BJ (cell line): ENCODE results near the gene GRHL3. TPM values are rescaled to one million over a fixed set of nuclear protein-coding genes. Genes with fewer than 3 reads are reported as not detected.

Source experiments
- CTCF ChIA-PET: fragments of 350-600 bp; formaldehyde crosslinking; extraction: SDS; loops from one replicate; lab custom pipeline; 2021; ENCODE audit warnings: antibody characterized with exemption, inconsistent platforms; lab: Yijun Ruan, JAX
- POLR2A ChIA-PET: fragments of 300-600 bp; sonication (Branson Sonifier 250); formaldehyde crosslinking; extraction: SDS; loops from one replicate; lab custom pipeline; 2021; ENCODE audit warnings: antibody characterized with exemption; lab: Charles Lee
- DNase-seq: peaks from one replicate; pipeline ENCODE4 v3.0.0-alpha.2; 2011; ENCODE audit warnings: low read depth
- H3K27me3 ChIP-seq: 2 replicates; pipeline ENCODE4 v1.6.0; 2011; ENCODE audit warnings: low read length; ENCODE audit not compliant: control insufficient read depth, insufficient read depth
- H3K36me3 ChIP-seq: 2 replicates; pipeline ENCODE4 v1.5.1; 2011; ENCODE audit warnings: low read length; ENCODE audit not compliant: control insufficient read depth, insufficient read depth
- H3K4me3 ChIP-seq: 2 replicates; pipeline ENCODE4 v1.5.1; 2011; ENCODE audit warnings: low read depth, mild to moderate bottlenecking, control low read depth, low read length
- CTCF ChIP-seq: IDR thresholded peaks from 2 replicates; pipeline ENCODE4 v1.5.1; 2011; ENCODE audit warnings: low read depth, mild to moderate bottlenecking, control low read depth, inconsistent platforms, low read length, moderate library complexity; ENCODE audit not compliant: insufficient read depth
- polyA plus RNA-seq: library from polyadenylated mRNA; depleted of rRNA; stranded (reverse); fragments of >200 nt; gene quantifications from 2 replicates; pipeline ENCODE4 v1.2.3, GENCODE V29; 2011

Gene GRHL3
- polyA plus RNA-seq, 1 experiment: not detected

- H3K27me3 ChIP-seq: peaks cover 67% of the 10 kb centered on the region
- no peak for TF ChIP-seq CTCF
- no peaks in the 10 kb centered on the region for H3K36me3 ChIP-seq
- ChIA-PET CTCF (interaction anchor here (0.7 to 3.4 kb wide), 6 partner anchors 13 to 123 kb away, joined by 3 to 16 read pairs (median 4); no protein-coding TSS in a partner anchor), POLR2A (interaction anchor here (0.7 kb wide), 1 partner anchor 38 kb away, joined by 3 read pairs; no protein-coding TSS in a partner anchor)
- peak overlapping the region; percentile 42 for H3K4me3 ChIP-seq
- peak; percentile 31 for DNase-seq
Measured at GRCh38 chr1:24321697-24322469, 2.7 kb downstream of the GRHL3 start.

- TF ChIP-seq CTCF: no peak
- DNase-seq: no peak
- H3K36me3 ChIP-seq: no peaks in the 10 kb centered on the region
- POLR2A ChIA-PET: interaction anchor here (0.7 kb wide), 1 partner anchor 39 kb away, joined by 3 read pairs; no protein-coding TSS in a partner anchor
- H3K27me3 ChIP-seq: peaks cover 64% of the 10 kb centered on the region
- H3K4me3 ChIP-seq: peak overlapping the region; percentile 42
- CTCF ChIA-PET: interaction anchor here (0.7 to 3.4 kb wide), 5 partner anchors 12 to 124 kb away, joined by 3 to 16 read pairs (median 3); no protein-coding TSS in a partner anchor
Measured at GRCh38 chr1:24322470-24323177, 3.5 kb downstream of the GRHL3 start.

GRCh38 chr1:24323281-24323680 is 4.1 kb downstream of the GRHL3 start:
- ChIA-PET CTCF (no interaction called here), POLR2A (no interaction called here)
- DNase-seq: no peak
- TF ChIP-seq CTCF: no peak
- peaks cover 62% of the 10 kb centered on the region for H3K27me3 ChIP-seq
- H3K36me3 ChIP-seq: no peaks in the 10 kb centered on the region
- no peak overlapping the region for H3K4me3 ChIP-seq

- DNase-seq: no peak
- Histone ChIP-seq H3K27me3 (peaks cover 54% of the 10 kb centered on the region), H3K36me3 (no peaks in the 10 kb centered on the region), H3K4me3 (no peak overlapping the region)
- ChIA-PET CTCF (interaction anchor here (1.1 to 2.8 kb wide), 4 partner anchors 9 to 123 kb away, joined by 4 to 8 read pairs (median 5); no protein-coding TSS in a partner anchor), POLR2A (interaction anchor here (0.8 kb wide), 1 partner anchor 177 kb away, joined by 3 read pairs; no protein-coding TSS in a partner anchor)
- TF ChIP-seq CTCF: no peak
Measured at GRCh38 chr1:24324903-24325302, 5.7 kb downstream of the GRHL3 start.
